ENCODE data around the gene ZNF740.

- TF ChIP-seq, protein P1, sequence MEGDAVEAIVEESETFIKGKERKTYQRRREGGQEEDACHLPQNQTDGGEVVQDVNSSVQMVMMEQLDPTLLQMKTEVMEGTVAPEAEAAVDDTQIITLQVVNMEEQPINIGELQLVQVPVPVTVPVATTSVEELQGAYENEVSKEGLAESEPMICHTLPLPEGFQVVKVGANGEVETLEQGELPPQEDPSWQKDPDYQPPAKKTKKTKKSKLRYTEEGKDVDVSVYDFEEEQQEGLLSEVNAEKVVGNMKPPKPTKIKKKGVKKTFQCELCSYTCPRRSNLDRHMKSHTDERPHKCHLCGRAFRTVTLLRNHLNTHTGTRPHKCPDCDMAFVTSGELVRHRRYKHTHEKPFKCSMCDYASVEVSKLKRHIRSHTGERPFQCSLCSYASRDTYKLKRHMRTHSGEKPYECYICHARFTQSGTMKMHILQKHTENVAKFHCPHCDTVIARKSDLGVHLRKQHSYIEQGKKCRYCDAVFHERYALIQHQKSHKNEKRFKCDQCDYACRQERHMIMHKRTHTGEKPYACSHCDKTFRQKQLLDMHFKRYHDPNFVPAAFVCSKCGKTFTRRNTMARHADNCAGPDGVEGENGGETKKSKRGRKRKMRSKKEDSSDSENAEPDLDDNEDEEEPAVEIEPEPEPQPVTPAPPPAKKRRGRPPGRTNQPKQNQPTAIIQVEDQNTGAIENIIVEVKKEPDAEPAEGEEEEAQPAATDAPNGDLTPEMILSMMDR (conservative IDR thresholded peaks at IDR 0.05; ENCODE audit: low read length), result no peak
- TF ChIP-seq EZH2phosphoT487 (IDR thresholded peaks at IDR 0.05; ENCODE audit: borderline replicate concordance), result no peak
Measured at GRCh38 chr12:53222806-53223261, 42.3 kb downstream of the ZNF740 start.
